Endodermal cell (in vitro differentiated cells): Measurements from ENCODE around the gene COL4A2. TPM values are rescaled to one million over a fixed set of nuclear protein-coding genes. Genes with fewer than 3 reads are reported as not detected.

Experiments
- DNase-seq: peaks from one replicate; pipeline ENCODE4 v3.0.0-alpha.2; 2017
- H3K27ac ChIP-seq: 2 replicates; pipeline ENCODE4 v1.5.1; 2013; ENCODE audit warnings: mild to moderate bottlenecking, low read depth, low read length, moderate library complexity
- H3K27me3 ChIP-seq: 2 replicates; pipeline ENCODE4 v1.6.1; 2013; ENCODE audit warnings: mild to moderate bottlenecking, low read length, moderate library complexity; ENCODE audit not compliant: insufficient read depth, control insufficient read depth, poor library complexity, severe bottlenecking
- H3K36me3 ChIP-seq: 2 replicates; pipeline ENCODE4 v1.7.0; 2013; ENCODE audit warnings: mild to moderate bottlenecking, low read length, moderate library complexity; ENCODE audit not compliant: control insufficient read depth, insufficient read depth
- H3K4me1 ChIP-seq: one replicate; pipeline ENCODE4 v1.7.0; 2013; ENCODE audit warnings: low read length; ENCODE audit not compliant: control insufficient read depth, insufficient read depth
- H3K4me3 ChIP-seq: 2 replicates; pipeline ENCODE4 v1.5.1; 2013; ENCODE audit warnings: mild to moderate bottlenecking, low read length, moderate library complexity
- H3K9ac ChIP-seq: 2 replicates; pipeline ENCODE4 v1.6.1; 2013; ENCODE audit warnings: mild to moderate bottlenecking, low read length, moderate library complexity; ENCODE audit not compliant: poor library complexity, severe bottlenecking; ENCODE audit errors: extremely low read depth
- H3K9me3 ChIP-seq: 2 replicates; pipeline ENCODE4 v1.6.1; 2013; ENCODE audit warnings: mild to moderate bottlenecking, low read length, moderate library complexity; ENCODE audit not compliant: control insufficient read depth
- H3K27ac Mint-ChIP-seq: 2 replicates; pipeline ENCODE4 v1.8.0; 2020; ENCODE audit warnings: mixed read lengths
- H3K27me3 Mint-ChIP-seq: 2 replicates; pipeline ENCODE4 v1.8.0; 2021; ENCODE audit warnings: mild to moderate bottlenecking, mixed read lengths; ENCODE audit not compliant: insufficient read depth
- H3K36me3 Mint-ChIP-seq: 2 replicates; pipeline ENCODE4 v1.8.0; 2020; ENCODE audit warnings: low read depth, mixed read lengths
- H3K4me1 Mint-ChIP-seq: 2 replicates; pipeline ENCODE4 v1.8.0; 2020; ENCODE audit warnings: mixed read lengths
- H3K4me3 Mint-ChIP-seq: 2 replicates; pipeline ENCODE4 v1.8.0; 2020; ENCODE audit warnings: mild to moderate bottlenecking, moderate library complexity, mixed read lengths
- H3K9me3 Mint-ChIP-seq: 2 replicates; pipeline ENCODE4 v1.8.0; 2020; ENCODE audit warnings: mild to moderate bottlenecking, mixed read lengths
- CTCF ChIP-seq: fragments of 200-600 bp; sonication (generic); conservative IDR thresholded peaks from 2 replicates; pipeline ENCODE4 v1.5.0; 2021; ENCODE audit warnings: antibody characterized with exemption, mild to moderate bottlenecking
- WGBS, 2 experiments: methylation state at CpG; one replicate each; pipeline versions ENCODE4 v1.1.5 to v1.1.7; 2013; ENCODE audit warnings: missing lambda C conversion rate in 2 of 2, mixed read lengths in 1 of 2; ENCODE audit not compliant: insufficient coverage in 1 of 2, insufficient read length in 1 of 2; 5-methylcytosine and 5-hydroxymethylcytosine counted together
- total RNA-seq, 2 donors: library from RNA; stranded (reverse); fragmentation: NEBNext Ultra II Directional in 1 of 2; extraction: Animal tissue kit (Norgen Biotek cat#: 25700) in 1 of 2; gene quantifications; 2 replicates in 1 of 2; 3 replicates in 1 of 2; pipeline ENCODE4 v1.2.1, GENCODE V29; 2021

Gene COL4A2
- total RNA-seq, 2 donors from 2014 or later, result 388 to 398 TPM

GRCh38 chr13:110445183-110445582 is 138.1 kb downstream of the COL4A2 start:
- H3K27me3 Mint-ChIP-seq, result no peaks in the 10 kb centered on the region
- H3K4me3 ChIP-seq, result no peak overlapping the region
- H3K27ac ChIP-seq, result no peak overlapping the region
- no peak overlapping the region for H3K27ac Mint-ChIP-seq
- peaks cover 84% of the 10 kb centered on the region for H3K36me3 Mint-ChIP-seq
- WGBS, 2 experiments, result 95 to 100% methylated on average over 4 to 7 of the region's 7 CpGs
- H3K9me3 Mint-ChIP-seq, result no peaks in the 10 kb centered on the region
- no peaks in the 10 kb centered on the region for H3K4me1 ChIP-seq
- no peak overlapping the region for H3K4me3 Mint-ChIP-seq
- H3K9ac ChIP-seq, result no peak overlapping the region
- no peaks in the 10 kb centered on the region for H3K9me3 ChIP-seq
- peaks cover 4% of the 10 kb centered on the region for H3K4me1 Mint-ChIP-seq
- TF ChIP-seq CTCF, result no peak
- peaks cover 90% of the 10 kb centered on the region for H3K36me3 ChIP-seq
- no peak for DNase-seq
- H3K27me3 ChIP-seq, result no peaks in the 10 kb centered on the region

GRCh38 chr13:110445722-110446574 is 138.9 kb downstream of the COL4A2 start:
- peaks cover 4% of the 10 kb centered on the region for H3K4me1 Mint-ChIP-seq
- TF ChIP-seq CTCF, result no peak
- Histone ChIP-seq H3K36me3 (peaks cover 93% of the 10 kb centered on the region), H3K4me3 (no peak overlapping the region), H3K27me3 (no peaks in the 10 kb centered on the region), H3K9ac (no peak overlapping the region), H3K27ac (no peak overlapping the region), H3K9me3 (no peaks in the 10 kb centered on the region), H3K4me1 (no peaks in the 10 kb centered on the region)
- H3K36me3 Mint-ChIP-seq, result peaks cover 85% of the 10 kb centered on the region
- no peak for DNase-seq
- H3K4me3 Mint-ChIP-seq, result no peak overlapping the region
- H3K9me3 Mint-ChIP-seq, result no peaks in the 10 kb centered on the region
- WGBS, 2 experiments, result 93 to 94% methylated on average over 22 to 25 of the region's 25 CpGs
- no peaks in the 10 kb centered on the region for H3K27me3 Mint-ChIP-seq
- no peak overlapping the region for H3K27ac Mint-ChIP-seq

GRCh38 chr13:110446575-110446890 is 139.4 kb downstream of the COL4A2 start:
- no peak overlapping the region for H3K9ac ChIP-seq

More at GRCh38 chr13:110446575-110446890, 139.4 kb downstream of the COL4A2 start:
- H3K27ac Mint-ChIP-seq, result no peak overlapping the region
- Histone ChIP-seq H3K4me1 (no peaks in the 10 kb centered on the region), H3K36me3 (peaks cover 93% of the 10 kb centered on the region), H3K27ac (no peak overlapping the region), H3K9me3 (no peaks in the 10 kb centered on the region), H3K27me3 (no peaks in the 10 kb centered on the region), H3K4me3 (no peak overlapping the region)
- no peak overlapping the region for H3K4me3 Mint-ChIP-seq
- H3K27me3 Mint-ChIP-seq, result no peaks in the 10 kb centered on the region
- 82 to 83% methylated on average over 4 of the region's 4 CpGs for WGBS, 2 experiments
- H3K9me3 Mint-ChIP-seq, result no peaks in the 10 kb centered on the region
- peaks cover 84% of the 10 kb centered on the region for H3K36me3 Mint-ChIP-seq
- DNase-seq, result no peak
- no peak for TF ChIP-seq CTCF
- peaks cover 4% of the 10 kb centered on the region for H3K4me1 Mint-ChIP-seq
